ENCODE data around the gene AQP1.

Gene AQP1

DNA sequence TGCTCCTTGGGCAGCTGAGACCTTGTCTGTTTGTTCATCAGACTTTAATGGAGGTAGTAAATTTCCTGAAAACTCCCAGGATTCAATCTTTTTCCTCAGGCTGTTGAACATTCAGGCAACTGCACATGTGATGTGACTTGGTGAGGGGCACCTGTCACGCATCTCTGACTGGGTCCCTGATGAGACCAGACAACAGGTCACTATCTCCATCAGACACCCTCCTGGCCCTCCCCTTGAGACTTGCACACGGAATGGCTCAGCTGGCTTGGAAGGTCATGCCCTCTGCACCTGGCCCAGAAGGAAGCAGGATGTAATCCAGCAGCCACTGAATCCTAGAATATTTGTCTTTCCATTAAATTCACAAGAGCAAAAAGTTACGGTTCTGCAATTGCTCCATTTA is 15.9 kb downstream of the AQP1 start:
- no peak overlapping the region for H3K4me3 ChIP-seq (ENCODE audit: low read length)
- no peak for DNase-seq (ENCODE audit: low read depth)
- TF ChIP-seq, protein P1, sequence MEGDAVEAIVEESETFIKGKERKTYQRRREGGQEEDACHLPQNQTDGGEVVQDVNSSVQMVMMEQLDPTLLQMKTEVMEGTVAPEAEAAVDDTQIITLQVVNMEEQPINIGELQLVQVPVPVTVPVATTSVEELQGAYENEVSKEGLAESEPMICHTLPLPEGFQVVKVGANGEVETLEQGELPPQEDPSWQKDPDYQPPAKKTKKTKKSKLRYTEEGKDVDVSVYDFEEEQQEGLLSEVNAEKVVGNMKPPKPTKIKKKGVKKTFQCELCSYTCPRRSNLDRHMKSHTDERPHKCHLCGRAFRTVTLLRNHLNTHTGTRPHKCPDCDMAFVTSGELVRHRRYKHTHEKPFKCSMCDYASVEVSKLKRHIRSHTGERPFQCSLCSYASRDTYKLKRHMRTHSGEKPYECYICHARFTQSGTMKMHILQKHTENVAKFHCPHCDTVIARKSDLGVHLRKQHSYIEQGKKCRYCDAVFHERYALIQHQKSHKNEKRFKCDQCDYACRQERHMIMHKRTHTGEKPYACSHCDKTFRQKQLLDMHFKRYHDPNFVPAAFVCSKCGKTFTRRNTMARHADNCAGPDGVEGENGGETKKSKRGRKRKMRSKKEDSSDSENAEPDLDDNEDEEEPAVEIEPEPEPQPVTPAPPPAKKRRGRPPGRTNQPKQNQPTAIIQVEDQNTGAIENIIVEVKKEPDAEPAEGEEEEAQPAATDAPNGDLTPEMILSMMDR (IDR thresholded peaks at IDR 0.05; ENCODE audit: insufficient read depth, low read depth, low read length, missing control alignments), result no peak

DNA sequence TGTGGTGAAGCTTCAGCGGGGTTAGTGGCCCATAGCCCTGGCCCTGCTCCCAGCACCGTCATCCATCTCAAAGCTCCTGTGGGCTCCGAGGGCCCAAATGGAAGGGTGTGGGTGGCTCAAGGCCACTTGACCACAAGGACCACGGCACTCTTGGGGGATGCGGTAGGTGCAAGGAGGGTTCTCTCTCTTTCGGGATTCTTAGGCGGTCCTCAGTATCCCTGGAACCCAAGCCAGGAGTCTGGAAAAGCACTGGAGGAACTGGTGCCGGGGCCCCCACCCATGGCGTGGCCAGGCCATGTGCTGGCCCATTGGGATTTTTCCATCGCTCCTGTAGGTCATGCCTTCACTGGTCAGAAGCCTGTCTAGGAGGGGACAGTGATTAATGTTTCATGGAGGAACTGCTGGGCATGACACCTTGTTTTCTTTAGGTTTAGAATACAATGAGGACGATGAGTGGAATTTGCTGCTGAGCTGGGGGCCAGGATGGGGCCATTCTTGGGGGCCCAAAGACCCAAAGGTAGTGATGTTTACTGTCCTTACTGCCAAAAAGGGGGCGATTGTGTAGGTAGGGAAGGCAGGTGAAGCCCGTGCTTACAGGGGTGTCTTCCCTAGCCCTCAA is 16.7 kb downstream of the AQP1 start:
- no peak for DNase-seq (ENCODE audit: low read depth)
- TF ChIP-seq, protein P1 (IDR thresholded peaks at IDR 0.05; ENCODE audit: insufficient read depth, low read depth, low read length, missing control alignments), result no peak
- H3K4me3 ChIP-seq (ENCODE audit: low read length), result no peak overlapping the region

DNA sequence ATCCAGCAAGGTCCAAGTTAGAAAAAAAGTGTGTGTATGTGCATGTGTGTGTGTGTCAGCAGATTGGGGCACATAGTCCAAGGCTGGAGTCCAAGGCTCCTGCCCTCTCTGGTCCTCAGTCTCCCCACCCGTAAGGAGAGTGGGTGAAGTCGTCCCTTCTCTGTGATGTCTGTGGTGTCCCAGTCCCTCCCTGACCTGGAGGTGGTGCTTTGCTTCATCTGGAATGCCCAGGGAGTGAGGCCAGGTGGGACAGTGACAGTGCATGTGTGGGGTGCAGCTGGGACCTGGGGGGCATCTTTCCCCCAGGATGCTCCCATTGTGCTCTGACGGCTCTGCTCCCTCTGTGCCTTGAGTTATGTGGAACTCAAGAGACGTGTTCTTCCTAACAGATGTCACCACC is 18.0 kb downstream of the AQP1 start:
- DNase-seq (ENCODE audit: low read depth), result no peak
- no peak overlapping the region for H3K4me3 ChIP-seq (ENCODE audit: low read length)
- TF ChIP-seq, protein P1 (IDR thresholded peaks at IDR 0.05; ENCODE audit: insufficient read depth, low read depth, low read length, missing control alignments), result no peak

DNA sequence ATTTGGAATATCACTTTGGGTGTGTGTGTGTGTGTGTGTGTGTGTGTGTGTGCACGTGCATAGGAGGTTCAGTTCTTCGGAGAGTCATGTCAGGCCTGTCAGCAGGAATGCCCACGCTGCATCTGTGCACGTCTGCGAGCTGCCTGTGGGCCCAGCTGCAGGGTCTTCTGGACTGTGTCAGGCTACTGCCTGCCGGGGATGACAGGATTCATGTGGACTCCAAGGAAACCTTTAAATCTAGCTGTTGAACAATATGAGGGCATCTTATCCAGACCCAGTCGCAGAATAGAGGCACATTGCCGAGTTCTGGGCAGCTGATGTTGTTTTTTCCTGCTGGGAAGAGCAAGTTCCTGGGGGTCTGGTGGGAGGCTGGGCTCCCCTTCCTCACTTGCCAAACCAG is 19.0 kb downstream of the AQP1 start:
- H3K4me3 ChIP-seq (ENCODE audit: low read length), result no peak overlapping the region
- DNase-seq (ENCODE audit: low read depth), result no peak
- TF ChIP-seq, protein P1 (IDR thresholded peaks at IDR 0.05; ENCODE audit: insufficient read depth, low read depth, low read length, missing control alignments), result no peak

DNA sequence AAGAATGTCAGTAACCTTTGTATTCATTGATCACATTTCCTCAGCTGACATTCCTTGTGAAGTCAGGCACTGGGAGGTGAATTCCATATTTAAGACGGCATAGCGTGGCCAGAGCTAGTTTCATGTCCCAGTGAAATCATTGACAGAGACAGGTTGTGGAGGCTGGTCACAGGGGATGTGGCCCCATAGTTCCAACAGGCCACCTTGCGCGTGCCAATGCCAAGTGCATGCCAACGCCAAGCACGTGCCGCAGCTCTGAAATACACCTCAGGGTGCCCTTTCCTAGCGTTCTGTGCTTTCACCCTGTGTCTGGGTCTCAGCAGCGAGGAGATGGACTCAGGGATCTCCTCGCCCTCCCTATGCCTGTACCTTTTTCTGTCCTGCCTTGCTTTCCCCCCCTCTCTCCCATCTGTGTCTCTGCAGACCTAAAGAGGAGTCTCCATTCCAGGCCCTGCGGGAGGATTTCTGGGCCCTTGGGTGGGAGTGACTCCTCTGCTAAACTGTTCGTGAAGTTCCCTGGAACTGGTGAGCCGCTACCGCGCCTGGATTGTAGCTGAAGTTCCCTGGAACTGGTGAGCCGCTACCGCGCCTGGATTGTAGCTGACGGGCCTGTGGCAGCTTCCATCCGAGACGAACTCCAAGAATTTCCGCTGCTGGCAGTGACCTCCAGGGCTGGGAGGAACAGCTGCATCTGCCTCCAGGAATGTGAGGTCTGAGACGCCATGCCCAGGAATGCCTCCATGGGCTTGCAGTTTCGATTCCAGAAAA is 19.7 kb downstream of the AQP1 start:
- no peak overlapping the region for H3K4me3 ChIP-seq (ENCODE audit: low read length)
- DNase-seq (ENCODE audit: low read depth), result no peak
- TF ChIP-seq, protein P1 (IDR thresholded peaks at IDR 0.05; ENCODE audit: insufficient read depth, low read depth, low read length, missing control alignments), result no peak

DNA sequence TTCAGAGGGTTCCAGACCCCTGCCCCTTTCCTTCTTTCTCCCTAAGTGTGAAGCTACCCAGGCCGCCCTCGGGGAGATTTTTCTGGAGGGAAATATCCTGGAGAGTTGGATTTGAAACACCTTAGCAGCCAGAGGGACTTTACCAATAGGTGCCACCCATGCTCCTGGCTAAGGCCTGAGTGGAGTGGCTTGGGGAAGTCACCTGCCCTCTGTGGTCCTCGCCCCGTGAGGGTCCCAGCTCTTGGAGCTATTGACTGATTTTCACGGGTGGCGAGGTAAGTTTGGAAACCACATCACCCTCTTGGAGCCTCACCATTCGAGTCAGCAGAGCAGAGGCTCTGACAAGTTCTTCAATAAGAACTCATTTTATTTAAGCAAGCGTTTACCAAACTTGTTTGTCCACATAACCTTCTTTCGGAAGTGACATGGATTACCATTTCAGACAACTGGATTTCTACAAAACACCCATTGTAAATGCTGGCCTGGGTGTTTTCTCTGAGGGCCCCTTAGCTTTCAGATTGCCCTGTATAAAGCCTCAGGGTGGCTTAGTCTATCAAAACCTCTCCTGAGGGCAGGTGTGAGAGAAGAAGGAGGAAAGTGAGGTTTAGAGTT is 20.4 kb downstream of the AQP1 start:
- no peak overlapping the region for H3K4me3 ChIP-seq (ENCODE audit: low read length)
- no peak for DNase-seq (ENCODE audit: low read depth)
- TF ChIP-seq, protein P1 (IDR thresholded peaks at IDR 0.05; ENCODE audit: insufficient read depth, low read depth, low read length, missing control alignments), result no peak
